Astrocyte (in vitro differentiated cells and primary cell): ENCODE results near the gene LHPP. TPM values are rescaled to one million over a fixed set of nuclear protein-coding genes. Genes with fewer than 3 reads are reported as not detected.

Experiments
- DNase-seq: peaks from one replicate; pipeline ENCODE4 v3.0.0-alpha.2; 2010; ENCODE audit warnings: low read depth
- FAIRE-seq: peaks from 2 replicates; lab custom pipeline; 2011; peaks lifted over from hg19 to GRCh38; lab: Jason Lieb, UNC
- H2AFZ ChIP-seq: 2 replicates; pipeline ENCODE4 v1.6.0; 2012; ENCODE audit warnings: low read depth, low read length, inconsistent platforms
- H3K27ac ChIP-seq: 2 replicates; pipeline ENCODE4 v1.5.1; 2011; ENCODE audit warnings: low read depth, low read length, inconsistent platforms
- H3K27me3 ChIP-seq: 2 replicates; pipeline ENCODE4 v1.6.0; 2011; ENCODE audit warnings: low read length, inconsistent platforms; ENCODE audit not compliant: insufficient read depth
- H3K36me3 ChIP-seq: 2 replicates; pipeline ENCODE4 v1.5.1; 2011; ENCODE audit warnings: low read length, inconsistent platforms; ENCODE audit not compliant: insufficient read depth
- H3K4me1 ChIP-seq: 2 replicates; pipeline ENCODE4 v1.5.1; 2011; ENCODE audit warnings: low read length, inconsistent platforms; ENCODE audit not compliant: insufficient read depth
- H3K4me2 ChIP-seq: 2 replicates; pipeline ENCODE4 v1.6.0; 2012; ENCODE audit warnings: low read length, inconsistent platforms
- H3K4me3 ChIP-seq: 2 replicates; pipeline ENCODE4 v1.5.1; 2011; ENCODE audit warnings: low read depth, mild to moderate bottlenecking, low read length, inconsistent platforms; ENCODE audit not compliant: insufficient read depth
- H3K79me2 ChIP-seq: 2 replicates; pipeline ENCODE4 v1.6.0; 2012; ENCODE audit warnings: mild to moderate bottlenecking, low read length, inconsistent platforms; ENCODE audit not compliant: insufficient read depth
- H3K9ac ChIP-seq: 2 replicates; pipeline ENCODE4 v1.6.0; 2012; ENCODE audit warnings: mild to moderate bottlenecking, low read length, inconsistent platforms
- H3K9me3 ChIP-seq: 2 replicates; pipeline ENCODE4 v1.5.1; 2012; ENCODE audit warnings: low read depth, mild to moderate bottlenecking, low read length, inconsistent platforms; ENCODE audit not compliant: insufficient read depth
- H4K20me1 ChIP-seq: 2 replicates; pipeline ENCODE4 v1.6.0; 2012; ENCODE audit warnings: low read length, inconsistent platforms; ENCODE audit not compliant: insufficient read depth
- H3K27ac Mint-ChIP-seq: one replicate; pipeline ENCODE4 v1.8.0; 2021; ENCODE audit warnings: mild to moderate bottlenecking, mixed read lengths; ENCODE audit not compliant: unreplicated experiment
- H3K27me3 Mint-ChIP-seq: one replicate; pipeline ENCODE4 v1.8.0; 2021; ENCODE audit warnings: low read depth, mixed read lengths; ENCODE audit not compliant: unreplicated experiment
- H3K36me3 Mint-ChIP-seq: one replicate; pipeline ENCODE4 v1.8.0; 2021; ENCODE audit warnings: low read depth, mixed read lengths; ENCODE audit not compliant: unreplicated experiment
- H3K4me1 Mint-ChIP-seq: one replicate; pipeline ENCODE4 v1.8.0; 2021; ENCODE audit warnings: low read depth, mixed read lengths; ENCODE audit not compliant: unreplicated experiment
- H3K4me3 Mint-ChIP-seq: one replicate; pipeline ENCODE4 v1.8.0; 2021; ENCODE audit warnings: mild to moderate bottlenecking, moderate library complexity, mixed read lengths; ENCODE audit not compliant: unreplicated experiment
- H3K9me3 Mint-ChIP-seq: one replicate; pipeline ENCODE4 v1.8.0; 2021; ENCODE audit warnings: mild to moderate bottlenecking, mixed read lengths; ENCODE audit not compliant: unreplicated experiment
- EZH2 ChIP-seq: IDR thresholded peaks from 2 replicates; pipeline ENCODE4 v1.6.1; 2012; ENCODE audit warnings: mild to moderate bottlenecking, low read length, inconsistent platforms; ENCODE audit not compliant: insufficient read depth
- total RNA-seq: library from RNA; stranded (reverse); gene quantifications from 2 replicates; pipeline ENCODE4 v1.2.1, GENCODE V29; 2021
- TF ChIP-seq, protein P1 (sequence below): IDR thresholded peaks from 2 replicates; pipeline ENCODE4 v1.5.1; 2011; ENCODE audit warnings: low read depth, mild to moderate bottlenecking, inconsistent platforms, low read length, moderate library complexity; ENCODE audit not compliant: insufficient read depth

The LHPP gene
- total RNA-seq, 1 donor from 2014 or later: 6.9 TPM

DNA sequence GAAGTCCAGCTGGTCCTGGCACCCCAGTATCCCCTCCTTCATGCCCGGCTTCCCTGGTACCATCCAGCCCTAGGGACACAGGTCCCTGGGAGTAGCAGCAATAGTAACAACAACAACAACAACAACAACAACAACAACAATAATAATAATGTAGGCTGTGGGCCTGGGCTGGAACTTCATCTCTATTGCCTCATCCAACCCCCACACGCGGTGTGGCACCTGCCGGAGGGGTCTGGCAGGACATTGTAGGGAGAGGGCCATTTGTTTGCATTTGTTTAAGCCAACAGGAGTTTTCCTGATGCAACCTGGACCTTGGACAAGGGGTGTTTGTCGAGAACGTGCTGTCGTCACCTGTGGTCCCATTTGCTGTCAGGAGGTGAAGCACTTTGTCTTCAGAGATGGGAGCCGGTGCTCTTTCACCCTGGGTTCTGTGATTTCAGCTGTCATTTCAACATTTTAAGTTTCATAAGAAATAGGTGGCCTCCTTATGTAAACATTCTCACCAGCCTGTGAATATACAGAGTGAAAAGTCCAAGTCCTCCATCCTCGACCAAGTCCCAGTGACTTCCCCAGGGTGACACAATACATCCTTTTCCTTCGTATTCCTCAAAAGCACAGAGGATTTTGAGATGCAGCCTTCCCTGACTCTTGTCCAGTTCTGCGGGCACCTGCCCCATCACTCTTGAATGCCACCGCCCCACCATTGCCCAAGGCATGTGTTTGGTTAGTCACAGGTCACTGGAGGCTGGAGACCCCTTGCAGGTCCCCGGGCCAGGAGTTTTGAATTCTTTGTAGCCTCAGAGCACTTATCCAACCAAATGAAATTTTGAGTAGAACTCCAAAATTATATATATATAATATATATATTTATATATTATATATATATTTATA, 9.2 kb downstream of the LHPP start:
- H3K27ac Mint-ChIP-seq: peak overlapping the region; percentile 53
- no peak overlapping the region for H3K4me2 ChIP-seq

DNA sequence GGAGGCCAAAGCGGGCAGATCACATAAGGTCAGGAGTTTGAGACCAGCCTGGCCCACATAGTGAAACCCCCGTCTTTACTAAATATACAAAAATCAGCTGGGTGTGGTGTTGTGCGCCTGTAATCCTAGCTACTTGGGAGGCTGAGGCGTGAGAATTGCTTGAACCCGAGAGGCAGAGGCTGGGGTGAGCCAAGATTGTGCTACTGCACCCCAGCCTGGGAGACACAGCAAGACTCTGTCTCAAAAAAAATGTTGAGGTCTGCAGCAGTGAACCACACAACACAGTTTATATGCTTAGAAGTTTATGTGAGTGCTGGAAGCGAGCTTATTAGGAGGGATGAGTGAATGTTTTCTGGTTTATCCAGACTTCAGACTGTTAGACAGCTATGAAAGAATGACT, 10.4 kb downstream of the LHPP start:
- no peaks in the 10 kb centered on the region for H3K36me3 ChIP-seq
- FAIRE-seq: no peak
- TF ChIP-seq EZH2: no peak
- TF ChIP-seq, protein P1, sequence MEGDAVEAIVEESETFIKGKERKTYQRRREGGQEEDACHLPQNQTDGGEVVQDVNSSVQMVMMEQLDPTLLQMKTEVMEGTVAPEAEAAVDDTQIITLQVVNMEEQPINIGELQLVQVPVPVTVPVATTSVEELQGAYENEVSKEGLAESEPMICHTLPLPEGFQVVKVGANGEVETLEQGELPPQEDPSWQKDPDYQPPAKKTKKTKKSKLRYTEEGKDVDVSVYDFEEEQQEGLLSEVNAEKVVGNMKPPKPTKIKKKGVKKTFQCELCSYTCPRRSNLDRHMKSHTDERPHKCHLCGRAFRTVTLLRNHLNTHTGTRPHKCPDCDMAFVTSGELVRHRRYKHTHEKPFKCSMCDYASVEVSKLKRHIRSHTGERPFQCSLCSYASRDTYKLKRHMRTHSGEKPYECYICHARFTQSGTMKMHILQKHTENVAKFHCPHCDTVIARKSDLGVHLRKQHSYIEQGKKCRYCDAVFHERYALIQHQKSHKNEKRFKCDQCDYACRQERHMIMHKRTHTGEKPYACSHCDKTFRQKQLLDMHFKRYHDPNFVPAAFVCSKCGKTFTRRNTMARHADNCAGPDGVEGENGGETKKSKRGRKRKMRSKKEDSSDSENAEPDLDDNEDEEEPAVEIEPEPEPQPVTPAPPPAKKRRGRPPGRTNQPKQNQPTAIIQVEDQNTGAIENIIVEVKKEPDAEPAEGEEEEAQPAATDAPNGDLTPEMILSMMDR: no peak
- H3K79me2 ChIP-seq: no peaks in the 10 kb centered on the region
- H3K9me3 Mint-ChIP-seq: no peaks in the 10 kb centered on the region
- H3K27me3 Mint-ChIP-seq: no peaks in the 10 kb centered on the region
- H3K36me3 Mint-ChIP-seq: peaks cover 2% of the 10 kb centered on the region
- no peak overlapping the region for H3K27ac Mint-ChIP-seq
- no peak overlapping the region for H3K4me3 ChIP-seq
- H3K4me1 Mint-ChIP-seq: no peaks in the 10 kb centered on the region
- DNase-seq: no peak
- H3K9ac ChIP-seq: no peak overlapping the region
- no peak overlapping the region for H2AFZ ChIP-seq
- no peak overlapping the region for H3K4me2 ChIP-seq
- no peak overlapping the region for H3K4me3 Mint-ChIP-seq
- no peaks in the 10 kb centered on the region for H3K4me1 ChIP-seq
- H3K27me3 ChIP-seq: no peaks in the 10 kb centered on the region
- H3K9me3 ChIP-seq: no peaks in the 10 kb centered on the region
- H4K20me1 ChIP-seq: peaks cover 11% of the 10 kb centered on the region
- no peak overlapping the region for H3K27ac ChIP-seq

More for the DNA sequence above, 9.2 kb downstream of the LHPP start:
- Mint-ChIP-seq H3K4me3 (no peak overlapping the region), H3K9me3 (no peaks in the 10 kb centered on the region), H3K36me3 (peaks cover 2% of the 10 kb centered on the region), H3K27me3 (no peaks in the 10 kb centered on the region), H3K4me1 (no peaks in the 10 kb centered on the region)
- H3K9me3 ChIP-seq: no peaks in the 10 kb centered on the region
- FAIRE-seq: no peak
- H3K36me3 ChIP-seq: no peaks in the 10 kb centered on the region
- H3K9ac ChIP-seq: no peak overlapping the region
- H3K27ac ChIP-seq: no peak overlapping the region
- no peak overlapping the region for H2AFZ ChIP-seq
- no peaks in the 10 kb centered on the region for H3K27me3 ChIP-seq
- H3K79me2 ChIP-seq: no peaks in the 10 kb centered on the region
- H4K20me1 ChIP-seq: peaks cover 11% of the 10 kb centered on the region
- DNase-seq: no peak
- H3K4me3 ChIP-seq: no peak overlapping the region
- no peaks in the 10 kb centered on the region for H3K4me1 ChIP-seq
- no peak for TF ChIP-seq EZH2
- TF ChIP-seq, protein P1: no peak

DNA sequence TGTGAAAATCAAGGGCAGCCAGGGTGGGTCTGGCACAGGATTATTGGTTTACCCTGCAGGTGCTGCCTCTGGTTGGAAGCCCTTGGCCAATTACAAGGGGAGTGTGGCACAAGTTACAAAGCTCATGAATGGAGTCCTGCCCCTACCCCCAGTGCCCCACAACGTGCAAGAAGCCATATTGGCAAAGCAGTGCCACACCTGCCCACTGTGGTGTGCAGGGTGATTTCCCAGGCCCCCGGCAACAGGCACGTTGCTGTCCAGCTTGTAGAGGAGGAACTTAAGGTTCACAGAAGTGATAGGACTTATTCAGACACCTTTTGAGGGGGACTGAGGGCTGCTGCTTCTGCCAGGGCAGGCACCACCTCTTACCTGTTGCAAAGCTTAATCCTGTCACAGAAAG, 11.4 kb downstream of the LHPP start:
- H3K4me3 ChIP-seq: no peak overlapping the region
- no peaks in the 10 kb centered on the region for H3K9me3 ChIP-seq
- H3K4me1 ChIP-seq: no peaks in the 10 kb centered on the region
- no peak overlapping the region for H3K27ac ChIP-seq
- H3K79me2 ChIP-seq: no peaks in the 10 kb centered on the region
- no peaks in the 10 kb centered on the region for H3K9me3 Mint-ChIP-seq
- no peak for DNase-seq
- H3K4me2 ChIP-seq: no peak overlapping the region
- TF ChIP-seq, protein P1: no peak
- TF ChIP-seq EZH2: no peak
- no peak overlapping the region for H3K9ac ChIP-seq
- no peaks in the 10 kb centered on the region for H3K36me3 ChIP-seq
- no peak overlapping the region for H3K4me3 Mint-ChIP-seq
- H3K27me3 ChIP-seq: no peaks in the 10 kb centered on the region
- peaks cover 8% of the 10 kb centered on the region for H4K20me1 ChIP-seq
- H3K36me3 Mint-ChIP-seq: peaks cover 2% of the 10 kb centered on the region
- no peak for FAIRE-seq
- H3K27ac Mint-ChIP-seq: no peak overlapping the region
- no peaks in the 10 kb centered on the region for H3K27me3 Mint-ChIP-seq
- H2AFZ ChIP-seq: no peak overlapping the region
- H3K4me1 Mint-ChIP-seq: peaks cover 4% of the 10 kb centered on the region
